Measurements from ENCODE around the gene COX6B2. TPM values are rescaled to one million over a fixed set of nuclear protein-coding genes. Genes with fewer than 3 reads are reported as not detected.

COX6B2 gene
- total RNA-seq, 1 donor from 2014 or later = 0.16 TPM

- no peaks in the 10 kb centered on the region for H3K9me3 Mint-ChIP-seq
- no peak for DNase-seq (ENCODE audit: low read depth, low spot score)
- no peak overlapping the region for H3K27ac Mint-ChIP-seq (ENCODE audit: unreplicated experiment)
- H3K36me3 Mint-ChIP-seq (ENCODE audit: low read depth) = peaks cover 12% of the 10 kb centered on the region
- no peak for TF ChIP-seq CTCF (conservative IDR thresholded peaks at IDR 0.05)
- no peaks in the 10 kb centered on the region for H3K27me3 Mint-ChIP-seq (ENCODE audit: low read depth)
- peak overlapping the region; percentile 29 for H3K4me3 Mint-ChIP-seq
- H3K4me1 Mint-ChIP-seq = peaks cover 21% of the 10 kb centered on the region
Measured at GRCh38 chr19:55310498-55310897, 44.0 kb downstream of the COX6B2 start.

GRCh38 chr19:55309448-55309847, 45.1 kb downstream of the COX6B2 start:
- no peak overlapping the region for H3K4me3 Mint-ChIP-seq
- no peaks in the 10 kb centered on the region for H3K27me3 Mint-ChIP-seq (ENCODE audit: low read depth)
- no peak for TF ChIP-seq CTCF (conservative IDR thresholded peaks at IDR 0.05)
- no peaks in the 10 kb centered on the region for H3K9me3 Mint-ChIP-seq
- no peak for DNase-seq (ENCODE audit: low read depth, low spot score)
- H3K4me1 Mint-ChIP-seq = peaks cover 24% of the 10 kb centered on the region
- no peak overlapping the region for H3K27ac Mint-ChIP-seq (ENCODE audit: unreplicated experiment)
- peaks cover 15% of the 10 kb centered on the region for H3K36me3 Mint-ChIP-seq (ENCODE audit: low read depth)

GRCh38 chr19:55308281-55308680, 46.2 kb downstream of the COX6B2 start:
- Mint-ChIP-seq H3K27me3 (ENCODE audit: low read depth) (no peaks in the 10 kb centered on the region), H3K27ac (ENCODE audit: unreplicated experiment) (no peak overlapping the region), H3K4me1 (peaks cover 20% of the 10 kb centered on the region), H3K9me3 (no peaks in the 10 kb centered on the region), H3K36me3 (ENCODE audit: low read depth) (peaks cover 15% of the 10 kb centered on the region), H3K4me3 (no peak overlapping the region)
- TF ChIP-seq CTCF (conservative IDR thresholded peaks at IDR 0.05) = no peak
- DNase-seq (ENCODE audit: low read depth, low spot score) = no peak

- H3K36me3 Mint-ChIP-seq (ENCODE audit: low read depth) = peaks cover 15% of the 10 kb centered on the region
- no peak for TF ChIP-seq CTCF (conservative IDR thresholded peaks at IDR 0.05)
- no peaks in the 10 kb centered on the region for H3K27me3 Mint-ChIP-seq (ENCODE audit: low read depth)
- H3K4me3 Mint-ChIP-seq = no peak overlapping the region
- H3K4me1 Mint-ChIP-seq = peaks cover 20% of the 10 kb centered on the region
- H3K27ac Mint-ChIP-seq (ENCODE audit: unreplicated experiment) = no peak overlapping the region
- no peaks in the 10 kb centered on the region for H3K9me3 Mint-ChIP-seq
- no peak for DNase-seq (ENCODE audit: low read depth, low spot score)
Measured at GRCh38 chr19:55306712-55307111, 47.8 kb downstream of the COX6B2 start.

GRCh38 chr19:55305983-55306562, 48.4 kb downstream of the COX6B2 start:
- peaks cover 15% of the 10 kb centered on the region for H3K36me3 Mint-ChIP-seq (ENCODE audit: low read depth)
- H3K9me3 Mint-ChIP-seq = no peaks in the 10 kb centered on the region
- H3K27me3 Mint-ChIP-seq (ENCODE audit: low read depth) = no peaks in the 10 kb centered on the region
- no peak for DNase-seq (ENCODE audit: low read depth, low spot score)
- no peak overlapping the region for H3K4me3 Mint-ChIP-seq
- no peak for TF ChIP-seq CTCF (conservative IDR thresholded peaks at IDR 0.05)
- no peak overlapping the region for H3K27ac Mint-ChIP-seq (ENCODE audit: unreplicated experiment)
- peaks cover 27% of the 10 kb centered on the region for H3K4me1 Mint-ChIP-seq
